Stimulated activated CD8-positive, alpha-beta memory T cell treated with anti-CD3 and anti-CD28 coated beads, Interleukin-2, amount 100 ng/mL, for 48 hours (primary cell): Measurements from ENCODE around the gene ISLR2.

ENCODE experiments used
- DNase-seq, 2 donors: peaks; one replicate each; pipeline ENCODE4 v3.0.0-alpha.2; 2020; ENCODE audit warnings: low read depth in 2 of 2

ISLR2 gene

DNA sequence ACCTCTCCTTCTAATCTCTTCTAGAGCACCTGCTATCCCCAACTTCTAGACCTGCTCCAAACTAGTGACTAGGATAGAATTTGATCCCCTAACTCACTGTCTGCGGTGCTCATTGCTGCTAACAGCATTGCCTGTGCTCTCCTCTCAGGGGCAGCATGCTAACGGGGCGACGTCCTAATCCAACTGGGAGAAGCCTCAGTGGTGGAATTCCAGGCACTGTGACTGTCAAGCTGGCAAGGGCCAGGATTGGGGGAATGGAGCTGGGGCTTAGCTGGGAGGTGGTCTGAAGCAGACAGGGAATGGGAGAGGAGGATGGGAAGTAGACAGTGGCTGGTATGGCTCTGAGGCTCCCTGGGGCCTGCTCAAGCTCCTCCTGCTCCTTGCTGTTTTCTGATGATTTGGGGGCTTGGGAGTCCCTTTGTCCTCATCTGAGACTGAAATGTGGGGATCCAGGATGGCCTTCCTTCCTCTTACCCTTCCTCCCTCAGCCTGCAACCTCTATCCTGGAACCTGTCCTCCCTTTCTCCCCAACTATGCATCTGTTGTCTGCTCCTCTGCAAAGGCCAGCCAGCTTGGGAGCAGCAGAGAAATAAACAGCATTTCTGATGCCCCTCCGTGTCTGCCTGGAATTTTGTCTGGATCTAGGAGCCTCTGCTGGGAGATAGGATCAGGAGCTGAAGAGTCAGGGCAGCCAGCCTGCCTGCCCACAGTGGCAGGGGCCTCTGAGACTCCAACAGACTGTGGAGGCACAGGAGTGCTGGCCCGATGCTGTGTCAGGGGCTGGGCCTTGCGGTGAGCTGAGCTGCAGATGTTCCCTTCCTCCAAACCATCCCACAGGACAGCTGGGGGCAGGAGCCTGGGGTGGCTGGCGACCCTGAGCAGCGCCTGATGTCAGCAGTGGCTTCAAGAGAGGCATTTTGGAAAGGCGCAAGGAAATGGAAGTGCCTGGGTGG lies 46.2 kb downstream of the ISLR2 start:
- DNase-seq, result no peak

DNA sequence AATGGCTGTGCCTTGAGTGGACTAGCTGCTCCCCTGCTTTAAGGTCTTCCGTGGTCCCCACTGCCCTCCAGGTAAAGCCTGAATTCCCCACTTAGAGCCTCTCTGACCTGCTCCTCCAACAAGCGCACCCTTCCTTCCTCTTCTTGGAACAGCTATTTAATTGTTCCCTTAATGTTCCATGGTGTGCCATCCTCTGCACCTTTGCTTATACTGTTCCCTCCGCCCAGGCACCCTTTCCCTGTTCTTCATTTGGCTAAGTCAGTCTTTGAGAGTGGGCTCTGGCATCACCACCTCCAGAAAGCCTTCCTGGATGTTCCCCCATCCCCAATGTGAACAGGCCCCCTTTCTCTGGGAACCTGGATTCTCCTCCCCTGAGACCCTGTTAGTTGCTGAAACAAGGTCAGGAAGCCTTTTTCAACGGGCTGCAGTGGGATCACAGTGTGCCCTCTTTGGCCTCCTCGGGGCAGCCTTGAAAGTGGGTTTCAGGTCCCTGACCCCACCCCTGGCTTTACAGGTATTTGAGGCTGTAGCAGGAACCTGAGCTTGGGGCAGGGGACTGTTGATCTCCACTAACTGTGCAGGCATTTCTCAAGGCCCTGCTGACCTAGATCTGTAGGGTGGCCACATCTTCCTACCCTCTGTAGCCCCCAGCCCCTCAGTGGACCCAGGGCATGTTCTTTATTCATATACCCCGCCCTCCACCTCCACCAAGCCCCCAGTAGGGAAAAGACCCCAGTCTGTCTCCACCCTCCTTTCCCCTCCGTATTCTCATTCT lies 48.1 kb downstream of the ISLR2 start:
- no peak for DNase-seq

DNA sequence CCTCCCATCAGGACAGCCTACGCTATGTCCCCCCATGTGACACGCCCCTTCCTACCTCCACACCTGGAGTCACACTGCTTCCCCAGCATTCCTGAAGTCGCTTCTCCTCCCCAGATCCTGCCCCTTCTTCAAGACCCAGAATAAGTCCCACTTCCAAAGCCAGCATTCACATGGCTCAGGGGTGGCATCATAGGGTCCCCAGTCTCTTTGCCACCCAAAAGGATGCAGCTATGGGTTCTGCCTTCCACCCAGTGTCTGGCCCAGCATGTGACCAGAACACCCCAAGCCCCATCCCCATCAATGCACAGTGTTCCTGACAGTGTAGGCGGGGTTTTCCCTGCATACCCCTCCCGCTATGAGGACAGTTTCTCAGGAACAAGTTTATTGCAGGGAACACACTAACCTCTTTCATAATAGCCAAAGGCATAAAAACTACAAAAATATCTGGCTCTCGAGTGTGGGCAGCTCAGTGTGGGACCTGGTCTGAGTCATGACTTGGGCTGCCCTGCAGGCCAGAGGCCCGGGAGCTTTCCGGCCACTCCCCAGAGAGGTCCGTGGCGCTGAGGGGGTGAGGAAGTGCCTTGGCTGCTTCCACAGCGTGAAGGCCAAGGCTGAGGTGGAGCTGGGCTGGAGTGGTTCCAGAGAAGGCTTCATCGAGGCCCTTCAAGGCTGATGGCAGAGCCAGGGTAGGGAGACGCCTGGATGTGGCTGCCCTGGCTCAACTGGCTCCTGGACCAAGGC lies 48.9 kb downstream of the ISLR2 start:
- no peak for DNase-seq

DNA sequence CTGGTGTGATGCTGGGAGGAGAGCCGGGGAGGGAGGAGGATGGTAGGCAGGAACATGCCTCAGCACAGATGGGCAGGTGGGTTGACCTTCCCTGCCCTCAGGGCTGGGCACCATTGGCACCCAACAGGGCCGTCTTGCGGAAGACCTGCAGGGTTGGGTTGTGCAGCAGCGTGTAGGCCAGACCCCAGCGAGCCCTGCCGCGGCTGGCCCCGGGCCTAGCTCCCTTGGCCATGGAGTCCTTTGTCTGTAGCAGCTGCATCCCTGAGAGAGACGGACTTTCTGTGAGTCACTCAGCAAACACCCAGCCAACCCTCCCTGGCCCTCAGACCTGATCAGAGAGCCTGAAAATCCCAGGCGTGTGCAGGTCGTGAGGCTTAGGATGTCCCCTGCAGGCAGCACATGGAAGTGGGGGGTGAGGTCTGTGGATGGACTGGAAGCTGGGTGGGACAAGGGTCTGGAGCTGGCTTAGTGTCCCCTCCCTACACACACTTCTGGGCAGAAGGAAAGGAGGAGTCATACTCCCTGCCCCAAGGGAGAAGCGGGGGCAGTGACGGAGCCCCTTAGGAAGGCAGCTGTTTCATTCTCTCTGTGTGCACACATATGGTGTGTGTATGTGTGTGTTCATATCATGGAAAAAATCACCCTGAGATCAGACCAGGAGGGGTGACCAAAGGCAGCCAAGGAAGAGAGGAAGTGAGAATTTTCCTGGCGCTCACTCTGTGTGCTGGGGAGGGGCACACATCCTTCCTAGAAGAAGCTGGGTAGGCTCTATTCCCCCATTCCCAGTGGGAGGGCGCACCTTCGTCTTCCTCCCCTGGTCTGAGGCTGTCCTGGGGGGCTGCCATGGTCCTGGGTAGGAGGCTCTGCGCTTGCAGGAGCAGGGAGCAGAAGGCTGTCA lies 49.8 kb downstream of the ISLR2 start:
- DNase-seq, result no peak

DNA sequence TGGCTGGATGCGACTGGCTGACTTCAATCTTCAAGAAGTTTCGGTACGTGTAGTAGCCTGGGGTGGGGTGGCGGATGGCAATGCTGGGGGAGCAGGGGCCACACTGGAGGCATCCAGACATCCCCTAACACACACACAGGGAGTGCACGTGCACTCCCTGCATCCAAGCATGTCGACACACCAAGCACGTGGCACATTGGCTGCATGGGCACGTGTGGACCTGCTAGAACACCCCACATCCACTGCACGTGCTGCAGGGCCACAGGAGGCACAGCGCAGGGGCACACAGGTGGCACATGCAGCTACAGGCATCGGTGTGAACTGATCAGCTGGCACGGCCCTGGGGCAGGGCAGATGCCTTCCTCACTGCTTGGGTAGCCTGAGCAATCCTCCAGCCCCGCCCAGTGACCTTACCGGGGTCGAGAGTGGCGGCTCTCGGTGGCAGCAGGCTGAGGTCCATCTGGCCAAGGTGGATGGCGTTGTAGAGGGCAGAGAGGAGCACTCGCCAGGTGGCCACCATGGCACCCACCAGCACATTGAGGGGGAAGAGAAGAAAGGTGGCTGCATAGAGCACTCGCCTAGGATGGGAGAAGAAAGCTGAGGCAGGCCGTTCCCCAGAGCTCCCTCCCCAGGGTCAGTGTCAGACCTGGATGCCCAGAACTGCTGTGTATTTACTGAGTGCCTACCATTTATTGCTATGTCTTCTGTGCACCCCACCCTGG lies 50.7 kb downstream of the ISLR2 start:
- DNase-seq, result no peak

DNA sequence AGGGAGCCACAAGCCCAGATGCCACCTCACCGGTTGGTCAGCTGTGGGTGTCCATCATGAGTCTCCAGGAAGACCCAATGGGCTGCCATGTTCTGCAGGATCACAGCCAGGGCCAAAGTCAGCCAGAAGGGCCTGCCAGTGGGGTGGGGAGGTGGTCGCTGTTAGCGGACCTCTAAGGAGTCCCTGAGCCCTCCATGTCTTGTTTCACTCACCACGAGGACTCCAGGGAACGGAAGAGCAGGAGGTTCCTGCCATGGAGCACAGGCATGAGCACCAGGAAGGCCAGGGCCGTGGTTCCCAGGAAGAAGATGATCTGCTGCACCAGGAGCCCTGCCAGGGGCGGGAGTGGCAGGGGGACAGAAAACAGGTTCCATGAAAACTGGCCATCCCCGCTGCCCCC lies 51.7 kb downstream of the ISLR2 start:
- no peak for DNase-seq

DNA sequence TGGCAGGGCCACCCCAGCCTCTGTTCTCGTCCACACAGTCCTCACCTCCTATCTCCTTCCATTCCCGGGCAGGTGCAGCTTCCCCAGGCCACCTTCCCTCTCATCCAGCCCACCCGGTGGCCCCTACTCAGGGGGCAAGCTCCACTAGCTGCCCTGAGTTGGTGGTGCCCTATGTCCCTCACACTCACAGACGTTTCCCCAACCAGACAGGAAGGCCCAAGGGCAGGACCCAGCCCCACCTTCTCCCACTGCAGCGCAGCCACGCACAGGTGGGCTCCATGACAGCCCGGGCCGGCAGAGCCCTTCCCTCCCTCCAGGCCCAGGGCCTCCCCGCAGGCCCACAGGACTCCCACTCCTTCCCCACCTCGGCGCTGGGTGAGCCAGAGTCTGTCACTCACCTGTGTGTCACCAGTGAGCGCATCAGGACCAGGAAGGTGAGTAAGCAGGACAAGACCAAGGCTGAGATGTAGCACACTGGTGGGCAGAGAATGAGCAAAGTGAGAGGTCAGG lies 54.3 kb downstream of the ISLR2 start:
- peak in 1 of 2 donors; percentile 26 for DNase-seq

DNA sequence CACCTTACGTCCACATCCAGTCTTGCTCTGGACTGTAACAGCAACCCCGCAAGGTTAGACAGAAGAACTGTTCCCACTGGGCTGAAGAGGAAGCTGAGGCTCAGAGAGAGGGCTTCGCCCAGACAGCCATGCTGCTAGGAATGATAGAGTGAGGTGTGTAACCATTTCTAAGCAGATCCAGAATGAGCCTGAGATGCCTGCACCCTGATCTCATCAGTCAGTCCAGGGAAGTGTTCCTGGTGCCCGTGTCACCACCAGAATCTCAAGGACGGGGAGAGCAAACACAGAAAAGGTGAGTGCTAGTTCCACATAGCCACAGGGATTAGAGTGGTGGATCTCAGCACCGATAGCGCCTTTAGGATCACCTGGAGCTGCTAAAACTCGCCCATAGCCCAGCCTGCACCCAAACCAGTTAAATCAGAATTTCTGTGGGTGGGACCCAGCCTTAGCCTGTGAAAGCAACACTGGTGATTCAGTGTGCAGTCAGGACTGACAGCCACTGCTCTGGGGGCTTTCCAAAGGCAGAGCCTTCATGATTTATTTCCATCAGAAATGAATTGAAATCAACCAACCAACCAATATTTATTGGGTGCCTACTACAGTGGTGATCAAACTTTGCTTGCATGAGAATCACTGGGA lies 55.4 kb downstream of the ISLR2 start:
- peak in 1 of 2 donors; percentile 15 for DNase-seq
